Stimulated activated CD4-positive, alpha-beta T cell treated with anti-CD3 and anti-CD28 coated beads, Interleukin-1b, Interleukin-23, amount 100 ng/mL, for 4 hours (primary cell): ENCODE data around the gene GDPD4.

ENCODE experiments used
- DNase-seq, 2 donors: peaks; one replicate each; pipeline ENCODE4 v3.0.0-alpha.2; 2020; ENCODE audit warnings: low read depth in 2 of 2

The GDPD4 gene

GRCh38 chr11:77175021-77175842 is 126.3 kb downstream of the GDPD4 start:
- no peak for DNase-seq

- no peak for DNase-seq
Observed at GRCh38 chr11:77174559-77174958, 126.9 kb downstream of the GDPD4 start.

DNA sequence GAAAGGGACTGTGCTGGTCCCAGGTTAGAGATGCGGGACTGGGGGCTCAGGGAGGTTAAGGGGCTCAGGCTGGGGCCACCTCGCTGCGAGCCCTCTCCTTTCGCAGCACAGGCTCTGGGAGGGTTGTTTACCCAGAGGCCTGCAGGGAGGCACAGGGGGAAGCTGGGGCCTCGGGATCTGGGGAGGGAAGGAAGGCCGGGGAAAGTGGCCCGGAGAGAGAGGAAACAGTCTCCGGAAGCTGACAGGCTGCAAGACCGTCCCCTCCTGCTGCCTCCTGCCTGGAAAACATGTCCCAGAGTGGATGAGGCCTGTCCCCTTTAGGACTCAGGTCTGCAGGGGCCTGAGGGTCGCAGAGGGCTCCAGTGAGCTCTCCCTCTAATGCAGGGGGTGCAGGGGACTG is 128.0 kb downstream of the GDPD4 start:
- DNase-seq: no peak

- no peak for DNase-seq
Observed at GRCh38 chr11:77172666-77172982, 128.9 kb downstream of the GDPD4 start.

- no peak for DNase-seq
Observed at GRCh38 chr11:77171885-77172665, 129.4 kb downstream of the GDPD4 start.

- DNase-seq: no peak
Observed at GRCh38 chr11:77171254-77171653, 130.2 kb downstream of the GDPD4 start.

DNA sequence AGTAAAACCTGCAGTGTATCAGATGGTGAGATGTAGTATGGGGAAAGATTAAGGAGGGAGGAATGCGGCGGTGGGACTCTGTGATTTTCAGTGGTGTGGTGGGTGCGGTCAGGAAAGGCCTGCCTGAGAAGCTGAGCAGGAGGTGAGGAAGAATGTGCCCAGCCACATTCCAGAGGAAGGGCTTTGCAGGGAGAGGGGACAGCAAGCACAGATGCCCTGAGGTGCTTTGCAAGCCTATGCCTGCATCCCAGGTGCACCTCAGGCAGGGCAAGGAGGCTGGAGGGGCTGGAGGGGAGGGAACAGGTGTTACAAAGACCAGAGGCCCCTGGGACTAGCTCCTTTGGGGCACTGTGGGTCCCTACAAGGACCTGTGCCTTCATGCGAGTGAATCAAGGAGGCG is 131.4 kb downstream of the GDPD4 start:
- DNase-seq: no peak

- DNase-seq: no peak
Observed at GRCh38 chr11:77167791-77168190, 133.7 kb downstream of the GDPD4 start.

DNA sequence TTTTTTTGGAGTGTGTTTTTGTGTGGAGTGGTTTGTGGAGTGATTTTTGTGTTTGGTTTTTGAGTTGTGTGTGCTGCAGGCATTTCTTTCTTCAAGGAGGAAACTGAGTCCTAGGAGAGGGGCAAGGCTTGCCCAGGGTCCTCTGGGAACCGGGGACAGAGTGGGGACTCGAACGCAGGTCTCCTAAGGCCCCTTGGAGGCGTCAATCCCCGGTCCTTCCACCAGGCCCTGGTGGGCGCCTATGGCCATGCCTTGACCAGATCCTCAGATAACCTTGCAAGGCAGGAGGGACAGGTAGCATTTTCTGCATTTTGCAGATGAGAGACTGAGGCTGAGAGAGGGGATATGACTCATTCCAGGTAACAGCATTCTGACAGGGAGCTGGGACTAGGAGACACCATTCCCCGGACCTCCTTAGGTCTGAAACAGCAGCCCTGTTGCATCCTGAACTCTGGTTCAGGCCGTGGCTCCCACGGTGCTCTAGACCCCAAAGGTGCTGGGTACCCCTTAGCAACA is 134.3 kb downstream of the GDPD4 start:
- DNase-seq: no peak
